ENCODE data around the gene PXDN.

Gene PXDN

DNA sequence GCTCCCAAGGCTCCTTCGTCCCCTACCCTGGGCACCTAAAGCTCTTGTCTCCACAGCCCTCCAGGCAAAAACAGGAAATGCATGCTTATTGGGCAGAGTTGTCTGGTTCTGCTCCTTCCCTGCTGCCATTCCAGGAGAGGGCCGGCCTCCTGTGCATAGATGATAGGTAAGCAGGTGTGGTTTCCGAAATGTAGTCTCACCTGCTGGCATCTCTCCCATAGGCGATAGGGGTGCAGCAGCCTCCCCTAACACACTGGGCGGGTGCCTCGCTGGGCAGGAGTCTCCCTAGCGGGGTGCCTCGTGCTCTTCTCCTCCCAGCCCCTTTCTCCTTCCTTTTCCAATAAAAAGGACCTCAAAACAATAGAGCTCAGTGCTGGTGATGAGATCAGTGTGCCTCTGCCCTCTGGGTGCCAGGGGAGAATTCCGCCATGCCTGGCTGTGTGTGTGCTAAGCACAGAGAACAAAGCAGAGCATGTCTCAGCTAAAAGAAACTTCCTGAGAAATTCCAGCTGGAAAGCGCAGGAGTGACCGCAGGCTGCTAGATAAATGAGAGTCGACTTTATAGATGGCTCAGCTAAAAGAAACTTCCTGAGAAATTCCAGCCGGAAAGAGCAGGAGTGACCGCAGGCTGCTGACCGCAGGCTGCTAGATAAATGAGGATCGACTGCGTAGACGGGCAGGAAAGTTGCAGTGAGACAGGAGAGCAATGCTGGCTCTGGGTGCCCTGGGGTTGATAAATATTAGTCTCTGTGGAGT lies 11.3 kb upstream of the PXDN start:
- no peak for DNase-seq (ENCODE audit: low read depth, low spot score)

GRCh38 chr2:1754461-1755170 lies 10.3 kb upstream of the PXDN start:
- DNase-seq (ENCODE audit: low read depth, low spot score) = no peak

DNA sequence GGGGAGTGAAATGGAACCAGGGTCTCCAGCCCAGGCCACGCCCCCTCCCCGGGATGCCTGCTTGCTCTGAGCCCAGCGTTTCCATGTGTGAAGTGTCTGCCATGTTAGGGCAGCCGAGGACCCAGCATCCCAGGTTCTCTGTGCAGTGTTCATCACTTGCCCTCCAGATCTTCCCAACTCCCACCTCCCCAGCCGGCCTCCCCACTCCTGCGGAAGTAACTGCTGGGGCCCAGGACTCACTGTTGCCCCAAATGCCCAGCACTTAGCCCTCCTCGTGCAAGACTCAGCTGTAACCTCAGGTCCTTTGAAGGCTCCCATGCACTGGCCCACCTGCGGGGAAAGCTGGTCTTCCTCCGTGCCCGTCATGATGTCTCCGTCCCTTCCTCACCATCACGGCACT lies 9.7 kb upstream of the PXDN start:
- no peak for DNase-seq (ENCODE audit: low read depth, low spot score)

- DNase-seq (ENCODE audit: low read depth, low spot score) = no peak
Measured at GRCh38 chr2:1752751-1753150, 8.4 kb upstream of the PXDN start.

DNA sequence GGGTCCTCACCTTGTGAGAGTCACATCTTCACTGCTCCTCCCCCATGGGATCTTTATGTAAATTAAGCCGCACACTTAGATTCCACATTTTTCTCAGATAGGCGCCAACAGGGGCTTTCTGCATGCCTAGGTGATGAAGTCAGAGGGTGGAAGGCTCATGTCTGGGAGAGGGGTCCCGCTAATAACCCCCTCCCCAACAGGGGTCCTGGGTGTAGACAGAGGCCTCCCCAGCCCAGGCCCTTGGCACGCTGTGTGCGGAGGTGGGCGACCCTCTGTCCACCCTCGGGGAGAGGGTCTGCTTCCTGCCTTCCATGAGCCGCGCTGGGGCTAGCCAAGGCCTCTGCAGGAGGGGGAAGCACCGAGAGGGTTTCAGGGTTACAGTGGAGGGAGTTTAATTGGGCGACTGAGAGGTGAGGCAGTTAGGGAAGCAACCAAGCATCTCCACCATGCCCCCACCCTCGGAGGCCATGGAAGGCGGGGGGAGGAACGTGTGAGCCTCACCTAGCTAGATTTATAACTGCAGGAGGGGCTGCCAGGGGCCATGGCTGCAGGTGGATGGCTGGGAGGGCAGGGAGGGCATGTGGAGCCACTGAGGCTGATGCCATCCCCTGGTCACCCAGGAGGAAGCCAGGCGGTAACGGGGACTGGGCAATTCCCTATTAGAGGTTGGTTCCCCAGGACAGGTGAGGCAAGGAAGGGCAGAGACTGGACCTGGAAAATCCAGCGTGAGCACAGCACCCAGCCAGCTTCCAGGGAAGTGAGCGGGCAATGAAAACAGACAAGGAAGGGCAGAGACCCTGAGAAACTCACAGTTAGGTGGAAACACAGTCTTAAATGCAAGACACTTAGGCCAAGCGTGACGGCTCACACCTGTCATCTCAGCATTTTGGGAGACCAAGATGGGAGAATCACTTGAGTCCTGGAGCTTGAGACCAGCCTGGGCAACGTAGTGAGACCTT lies 7.7 kb upstream of the PXDN start:
- DNase-seq (ENCODE audit: low read depth, low spot score) = no peak

GRCh38 chr2:1750933-1751766 lies 6.8 kb upstream of the PXDN start:
- no peak for DNase-seq (ENCODE audit: low read depth, low spot score)

- DNase-seq (ENCODE audit: low read depth, low spot score) = no peak
Measured at GRCh38 chr2:1750270-1750932, 6.1 kb upstream of the PXDN start.

GRCh38 chr2:1749489-1750119 lies 5.3 kb upstream of the PXDN start:
- no peak for DNase-seq (ENCODE audit: low read depth, low spot score)

DNA sequence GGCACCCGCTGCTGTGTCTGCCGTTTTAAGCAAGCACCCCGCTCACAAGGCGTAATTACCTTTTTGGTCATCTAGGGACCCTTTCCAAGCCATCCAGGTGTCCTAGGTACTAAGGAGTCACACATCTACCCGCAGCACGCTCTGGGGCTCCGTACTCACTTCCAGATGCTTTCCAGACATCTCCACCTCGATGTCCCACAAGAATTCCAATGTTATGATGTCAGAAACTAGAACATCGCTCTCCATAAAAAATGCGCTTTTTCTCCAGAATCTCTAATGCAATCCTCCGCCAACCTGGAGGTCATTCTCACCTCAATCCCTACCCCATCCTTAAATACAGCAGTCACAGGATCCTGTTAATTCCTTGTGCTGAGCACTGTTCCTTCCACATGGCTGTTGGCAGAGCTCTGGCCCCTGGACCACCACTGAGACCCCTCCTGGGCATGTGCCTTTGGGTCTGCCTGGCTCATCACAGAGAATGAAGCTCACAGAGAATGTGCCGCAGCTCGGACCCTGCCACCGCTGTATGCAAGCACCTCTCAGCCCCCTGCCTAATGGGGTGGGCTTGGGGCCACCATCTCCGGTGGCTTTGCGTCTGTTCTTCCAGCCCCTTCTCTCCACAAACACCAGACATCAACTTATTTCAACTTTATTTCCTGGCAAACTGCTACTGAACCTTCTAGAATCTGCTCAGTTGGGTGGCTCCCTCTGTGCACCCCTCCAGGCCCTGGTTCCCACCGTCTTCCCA lies 4.6 kb upstream of the PXDN start:
- DNase-seq (ENCODE audit: low read depth, low spot score) = no peak

DNA sequence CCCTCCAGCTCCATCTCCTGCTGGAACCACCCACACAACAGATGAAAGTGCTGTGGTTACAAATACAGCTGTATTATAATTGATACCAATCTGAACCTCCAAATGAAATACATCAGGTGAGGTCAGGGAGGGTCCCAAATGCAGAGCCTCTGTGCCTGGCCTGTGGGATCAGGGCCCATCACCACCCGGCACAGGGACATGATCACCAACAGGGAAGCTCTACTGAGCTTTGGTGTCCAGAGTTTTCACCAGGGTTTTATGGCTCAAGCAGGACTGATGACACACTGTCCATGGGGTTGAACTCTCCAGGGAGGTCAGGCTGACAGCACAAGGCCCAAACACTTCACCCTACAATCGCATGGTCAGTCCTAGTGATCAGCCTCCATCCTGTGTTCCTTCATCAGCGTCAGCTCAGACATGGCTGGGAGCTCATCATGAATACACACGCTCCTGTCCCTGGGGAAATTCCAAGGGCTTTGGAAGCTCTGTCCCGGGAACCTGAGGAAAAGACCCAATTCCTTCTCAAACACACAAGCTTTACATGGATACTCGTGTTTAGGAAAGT lies 3.9 kb upstream of the PXDN start:
- DNase-seq (ENCODE audit: low read depth, low spot score) = no peak

GRCh38 chr2:1747065-1747941 lies 3.0 kb upstream of the PXDN start:
- no peak for DNase-seq (ENCODE audit: low read depth, low spot score)

- no peak for DNase-seq (ENCODE audit: low read depth, low spot score)
Measured at GRCh38 chr2:1746174-1747064, 2.1 kb upstream of the PXDN start.

DNA sequence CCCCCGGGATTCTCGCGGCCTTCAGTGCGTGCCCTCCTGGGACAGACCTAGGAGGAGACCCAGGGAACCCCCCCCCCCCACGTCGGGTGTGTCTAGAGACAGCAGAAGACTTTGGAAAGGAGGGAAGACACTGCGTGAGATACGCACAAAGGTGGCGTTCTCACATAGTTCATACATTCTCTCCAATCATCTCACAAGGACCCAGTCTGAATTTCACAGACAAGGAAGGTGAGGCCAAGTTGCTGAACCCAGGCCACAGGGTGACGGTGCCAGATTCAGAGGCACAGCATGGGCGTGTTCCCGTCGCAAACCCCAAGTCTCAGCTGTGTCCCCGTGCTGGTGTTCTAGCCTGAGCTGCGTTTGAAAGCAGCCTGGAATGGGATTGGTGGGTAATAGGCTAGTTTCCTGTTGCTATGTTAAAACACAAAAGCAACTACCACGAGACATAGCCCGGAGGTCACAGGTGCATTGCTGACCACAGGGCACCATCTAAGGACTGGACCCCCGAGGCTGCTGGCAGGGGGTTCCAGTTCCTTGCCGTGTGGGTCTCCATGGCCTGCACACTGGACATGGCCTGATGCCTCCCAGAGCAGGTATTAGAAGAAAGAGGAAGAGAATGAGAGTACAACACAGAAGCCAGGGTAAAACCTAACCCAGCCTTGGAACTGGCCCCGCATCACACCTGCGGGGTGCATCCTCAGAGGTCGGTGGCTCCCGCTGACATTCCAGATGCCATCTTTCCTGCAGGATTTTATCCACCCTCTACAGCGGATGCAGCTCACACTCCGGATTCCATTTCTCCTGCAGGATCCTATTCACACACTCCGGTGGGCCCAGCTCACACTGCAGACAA lies 1.1 kb upstream of the PXDN start:
- DNase-seq (ENCODE audit: low read depth, low spot score) = no peak

GRCh38 chr2:1744151-1744445 lies 217 bp downstream of the PXDN start:
- no peak for DNase-seq (ENCODE audit: low read depth, low spot score)

DNA sequence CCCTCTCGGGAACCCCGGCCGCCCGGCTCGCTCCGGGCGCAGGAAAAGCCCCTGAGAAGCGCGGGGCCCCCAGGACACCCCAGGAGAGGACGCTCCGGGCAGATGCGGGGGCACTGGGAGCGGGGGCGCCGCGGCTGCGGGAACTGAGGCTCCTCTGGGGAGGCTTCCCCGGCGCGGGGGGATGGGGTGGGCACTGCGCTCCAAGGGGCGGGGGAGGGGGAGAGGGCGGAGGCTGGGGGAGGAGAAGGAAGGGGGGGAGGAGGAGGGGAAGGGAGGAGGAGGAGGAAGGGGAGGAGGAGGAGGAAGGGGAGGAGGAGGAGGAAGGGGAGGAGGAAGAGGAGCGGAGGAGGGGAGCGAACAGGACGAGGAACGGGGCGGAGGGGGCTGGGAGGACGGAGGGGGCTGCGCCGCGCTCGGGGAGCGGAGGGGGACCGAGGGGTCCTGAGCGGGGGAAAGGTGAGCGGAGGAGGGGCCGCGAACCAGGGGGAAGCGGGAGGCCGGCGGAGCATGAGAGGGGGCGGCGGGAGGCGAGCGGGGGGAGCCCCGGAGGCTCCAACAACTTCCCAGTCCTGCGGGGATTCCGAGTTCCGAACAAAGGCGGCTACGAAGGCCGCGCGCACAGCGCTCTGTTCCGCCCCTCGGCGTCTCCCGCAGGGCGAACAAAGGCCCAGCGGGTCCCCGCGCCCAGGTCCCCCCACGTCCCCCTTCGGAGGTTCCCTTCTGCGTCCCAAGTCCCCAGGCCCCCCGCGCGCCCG lies 742 bp downstream of the PXDN start:
- DNase-seq (ENCODE audit: low read depth, low spot score) = no peak

Measured in brain pericyte (primary cell).